HG03378 (cell line): ENCODE results near the gene TUB.

ENCODE experiments used
- ATAC-seq: cut with Tn5 transposase; IDR thresholded peaks from one replicate; pipeline ENCODE4 v1.9.1; 2021; ENCODE audit warnings: mild to moderate bottlenecking, moderate library complexity; ENCODE audit not compliant: unreplicated experiment

Gene TUB

DNA sequence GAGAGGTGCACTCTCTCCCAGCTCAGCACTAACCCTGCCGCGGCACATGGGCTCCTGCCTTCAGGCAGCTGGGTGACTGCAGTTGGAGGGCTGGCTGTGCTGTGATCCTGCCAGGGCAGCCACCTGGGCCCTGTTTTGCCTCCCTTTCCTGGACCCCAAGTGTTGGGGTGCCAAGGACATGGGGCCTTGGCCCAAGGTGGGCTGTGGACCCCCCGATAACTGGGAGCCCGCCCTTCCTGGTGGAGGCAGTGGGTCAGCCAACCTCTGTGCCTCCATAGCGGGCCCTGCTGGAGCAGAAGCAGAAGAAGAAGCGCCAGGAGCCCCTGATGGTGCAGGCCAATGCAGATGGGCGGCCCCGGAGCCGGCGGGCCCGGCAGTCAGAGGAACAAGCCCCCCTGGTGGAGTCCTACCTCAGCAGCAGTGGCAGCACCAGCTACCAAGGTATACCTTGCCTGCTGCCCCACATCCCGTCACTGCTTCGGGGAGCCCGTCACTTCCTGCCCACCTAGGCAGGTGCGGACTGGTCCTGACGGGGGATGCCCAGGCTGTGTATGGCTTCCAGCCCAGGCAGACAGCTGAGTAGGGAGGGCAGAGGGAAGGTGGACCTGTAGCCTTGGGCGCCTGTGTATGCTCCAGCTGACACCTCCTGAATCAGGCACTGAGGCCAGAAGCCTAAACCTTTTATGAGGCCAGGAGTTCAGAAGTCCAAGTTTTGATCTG lies 8.9 kb downstream of the TUB start:
- no peak for ATAC-seq

DNA sequence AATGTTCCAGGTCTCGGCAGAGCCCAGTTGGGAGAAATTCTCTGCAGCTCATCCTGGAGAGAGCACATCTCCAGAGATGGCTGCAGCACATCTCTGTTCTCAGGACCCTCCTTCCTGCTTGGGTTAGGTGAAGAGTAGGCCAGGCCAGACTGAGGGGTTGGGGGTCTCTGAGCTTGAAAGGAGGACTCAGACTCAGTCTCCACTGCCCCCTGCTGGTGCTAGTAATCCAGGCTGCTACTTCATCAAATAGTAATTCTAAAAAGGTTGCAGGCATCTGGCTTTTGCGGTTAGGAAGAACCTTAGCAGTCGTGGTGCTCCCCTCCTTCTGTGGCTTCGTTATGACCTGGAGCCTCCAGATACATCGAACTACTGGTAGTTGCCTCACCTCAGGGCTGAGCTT lies 9.7 kb downstream of the TUB start:
- no peak for ATAC-seq

DNA sequence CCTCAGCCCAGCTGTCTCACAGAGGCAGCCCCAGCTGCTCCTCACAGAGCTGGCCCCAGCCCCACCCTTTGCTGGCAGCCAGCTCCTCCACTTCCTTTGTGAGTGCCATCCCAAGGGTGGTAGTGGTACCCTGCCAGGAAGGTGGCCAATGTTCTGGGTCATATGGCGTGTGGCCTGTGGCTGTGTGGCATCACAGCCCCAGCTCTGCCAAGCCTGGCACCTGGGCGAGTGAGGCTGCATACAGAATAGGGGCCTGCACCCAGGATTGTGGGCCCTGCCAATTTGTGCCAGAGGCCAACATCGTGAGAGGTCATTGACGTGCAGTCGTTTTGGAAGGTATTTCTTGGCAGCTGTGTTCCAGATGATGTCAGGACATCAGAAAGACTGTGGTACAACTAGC lies 10.7 kb downstream of the TUB start:
- no peak for ATAC-seq

DNA sequence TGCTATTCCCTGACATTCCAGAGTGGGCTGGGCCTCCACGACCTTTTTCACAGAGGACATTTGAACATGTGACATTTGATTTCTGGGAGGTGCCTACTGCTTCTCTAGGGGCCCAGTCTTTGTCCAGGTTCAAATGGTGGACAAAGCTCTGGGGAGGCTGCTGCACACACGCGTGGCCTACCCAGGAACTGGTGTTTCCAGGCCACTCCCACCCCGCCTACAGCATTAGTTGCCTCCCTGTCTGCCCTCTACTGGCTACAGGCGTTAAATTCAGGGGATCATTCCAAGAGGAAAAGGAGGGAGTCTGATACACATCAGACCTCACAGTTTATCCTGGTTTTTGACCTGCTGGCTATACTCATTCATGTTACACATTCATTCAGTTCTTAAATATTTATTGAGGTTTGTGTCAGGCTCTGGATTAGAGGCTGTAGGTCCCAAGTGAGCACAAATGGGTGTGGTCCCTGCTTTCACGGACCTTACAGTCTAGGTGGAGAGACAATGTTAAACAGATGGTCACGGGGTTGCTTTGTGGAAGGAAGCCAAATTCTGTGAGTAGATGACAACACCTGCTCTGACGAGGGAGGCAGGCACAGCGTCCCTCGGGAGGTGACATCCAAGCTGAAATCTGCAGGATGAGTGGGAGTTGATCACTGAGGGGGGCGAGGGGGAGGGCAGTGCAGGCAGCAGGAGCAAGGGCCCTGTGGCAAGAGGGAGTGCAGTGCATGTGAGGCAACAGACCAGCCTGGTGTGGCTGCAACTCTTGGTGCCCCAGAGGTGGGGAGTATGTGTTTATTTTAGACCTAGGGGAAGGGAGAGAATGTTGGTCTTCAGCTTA lies 11.8 kb downstream of the TUB start:
- peak; percentile 69 for ATAC-seq

- no peak for ATAC-seq
Measured at GRCh38 chr11:8093931-8094575, 13.0 kb downstream of the TUB start.

DNA sequence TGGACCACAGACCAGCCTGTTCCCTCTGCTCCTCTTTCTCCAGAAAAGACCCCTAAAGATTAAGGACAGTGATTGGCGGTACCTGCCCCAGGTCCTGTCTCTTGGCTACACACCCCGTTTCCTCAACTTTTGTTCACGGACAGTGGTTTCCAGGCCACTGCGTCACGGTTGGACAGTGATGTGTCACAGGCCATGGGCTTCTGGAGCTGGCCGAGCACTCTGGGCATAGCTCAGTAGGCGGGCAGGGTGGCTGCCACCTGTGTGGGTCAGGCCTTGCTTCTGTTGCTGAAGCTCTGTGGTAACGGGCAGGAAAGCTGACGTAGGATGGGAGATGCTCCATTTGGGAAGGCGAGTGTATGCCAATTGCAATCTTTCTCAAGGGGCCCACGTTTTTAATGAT lies 13.6 kb downstream of the TUB start:
- no peak for ATAC-seq

- ATAC-seq: no peak
Measured at GRCh38 chr11:8095371-8095770, 14.4 kb downstream of the TUB start.

- no peak for ATAC-seq
Measured at GRCh38 chr11:8095806-8096522, 15.0 kb downstream of the TUB start.

GRCh38 chr11:8096575-8096974 lies 15.6 kb downstream of the TUB start:
- ATAC-seq: no peak

DNA sequence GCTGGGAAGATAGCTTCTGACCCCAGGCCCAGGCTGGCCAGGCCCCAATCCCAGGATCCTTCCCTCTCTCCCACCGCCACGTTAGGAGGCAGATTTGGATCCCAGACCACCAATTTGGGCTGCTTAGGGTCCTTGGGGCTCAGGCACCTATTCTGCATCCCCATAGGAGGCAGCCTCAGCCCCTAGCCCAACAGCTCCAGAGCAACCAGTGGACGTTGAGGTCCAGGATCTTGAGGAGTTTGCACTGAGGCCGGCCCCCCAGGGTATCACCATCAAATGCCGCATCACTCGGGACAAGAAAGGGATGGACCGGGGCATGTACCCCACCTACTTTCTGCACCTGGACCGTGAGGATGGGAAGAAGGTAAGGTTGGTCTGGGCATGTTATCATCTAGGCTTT lies 16.1 kb downstream of the TUB start:
- no peak for ATAC-seq

- ATAC-seq: no peak
Measured at GRCh38 chr11:8097468-8097867, 16.5 kb downstream of the TUB start.

DNA sequence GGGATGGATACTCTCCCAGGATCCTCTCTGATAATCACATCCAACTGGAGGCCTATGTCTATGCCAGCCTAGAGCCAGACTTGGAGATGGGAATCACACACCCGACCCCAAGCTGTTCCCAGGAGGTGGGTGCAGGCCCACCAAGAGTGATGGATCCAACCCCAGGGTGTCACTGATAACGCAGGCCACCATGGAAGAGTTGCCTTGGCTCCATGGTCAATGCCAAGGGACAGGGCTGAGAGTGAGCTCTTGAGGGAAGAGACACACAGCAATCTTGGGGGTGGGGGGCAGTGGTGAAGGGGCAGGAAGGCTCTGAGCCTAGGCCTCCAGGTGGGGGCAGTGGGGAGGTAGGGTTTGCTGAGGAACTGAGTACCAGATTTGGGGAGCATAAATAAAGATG lies 16.9 kb downstream of the TUB start:
- no peak for ATAC-seq

DNA sequence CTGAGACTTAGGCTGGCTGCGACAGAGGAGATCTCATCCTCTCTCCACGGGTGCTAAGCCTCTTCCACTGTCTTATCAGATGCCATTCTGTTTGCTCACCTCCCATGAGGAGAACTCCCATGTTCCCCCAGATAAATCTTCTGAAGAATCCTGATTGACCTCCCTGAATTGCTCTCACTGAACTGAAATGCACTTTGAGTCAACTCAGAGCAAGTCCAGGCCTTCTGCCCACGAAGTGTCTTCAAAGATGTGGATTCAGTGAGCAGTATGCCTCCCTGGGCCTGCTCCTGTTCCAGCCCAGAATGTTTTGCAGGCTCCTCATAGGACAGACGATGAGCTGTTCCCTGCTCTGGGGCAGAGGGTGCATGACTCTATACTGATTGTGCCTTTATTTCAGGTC lies 17.4 kb downstream of the TUB start:
- no peak for ATAC-seq

GRCh38 chr11:8098879-8099278 lies 17.9 kb downstream of the TUB start:
- no peak for ATAC-seq

DNA sequence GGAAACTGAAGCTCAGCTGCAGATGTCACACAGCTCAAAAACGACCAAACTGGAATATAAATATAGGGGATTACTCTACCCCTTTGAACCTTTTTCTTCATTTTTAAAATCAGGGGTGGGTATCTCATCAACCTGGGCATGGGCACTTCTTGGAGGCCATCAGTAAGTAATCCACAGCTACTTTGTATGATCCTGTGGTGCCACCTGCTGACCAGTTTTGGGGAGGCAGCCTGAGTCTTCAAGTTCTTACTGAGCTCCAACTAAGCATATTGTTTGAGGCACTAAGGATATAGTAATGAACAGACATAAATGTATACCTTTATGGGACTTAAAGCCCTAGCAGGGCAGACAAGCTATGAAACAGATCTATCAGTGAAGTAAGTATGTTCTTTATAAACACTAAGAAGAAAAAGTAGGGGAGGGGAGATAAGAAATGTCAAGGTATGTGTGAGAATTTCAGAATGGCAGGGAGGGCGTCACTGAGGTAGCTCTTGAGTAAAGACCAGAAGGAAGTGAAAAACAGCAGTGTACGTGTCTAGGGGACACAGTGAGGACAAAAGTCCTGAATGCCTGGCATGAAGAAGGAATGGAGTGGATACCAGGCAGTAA lies 18.4 kb downstream of the TUB start:
- peak; percentile 67 for ATAC-seq

GRCh38 chr11:8100158-8100557 lies 19.1 kb downstream of the TUB start:
- no peak for ATAC-seq

- ATAC-seq: no peak
Measured at GRCh38 chr11:8100605-8101004, 19.6 kb downstream of the TUB start.

DNA sequence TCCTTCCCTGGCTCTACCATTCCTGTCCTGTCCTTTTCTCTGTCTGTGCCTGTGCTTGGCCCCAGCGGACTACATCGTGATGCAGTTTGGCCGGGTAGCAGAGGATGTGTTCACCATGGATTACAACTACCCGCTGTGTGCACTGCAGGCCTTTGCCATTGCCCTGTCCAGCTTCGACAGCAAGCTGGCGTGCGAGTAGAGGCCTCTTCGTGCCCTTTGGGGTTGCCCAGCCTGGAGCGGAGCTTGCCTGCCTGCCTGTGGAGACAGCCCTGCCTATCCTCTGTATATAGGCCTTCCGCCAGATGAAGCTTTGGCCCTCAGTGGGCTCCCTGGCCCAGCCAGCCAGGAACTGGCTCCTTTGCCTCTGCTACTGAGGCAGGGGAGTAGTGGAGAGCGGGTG lies 20.4 kb downstream of the TUB start:
- ATAC-seq: no peak

- no peak for ATAC-seq
Measured at GRCh38 chr11:8102296-8102915, 21.4 kb downstream of the TUB start.

DNA sequence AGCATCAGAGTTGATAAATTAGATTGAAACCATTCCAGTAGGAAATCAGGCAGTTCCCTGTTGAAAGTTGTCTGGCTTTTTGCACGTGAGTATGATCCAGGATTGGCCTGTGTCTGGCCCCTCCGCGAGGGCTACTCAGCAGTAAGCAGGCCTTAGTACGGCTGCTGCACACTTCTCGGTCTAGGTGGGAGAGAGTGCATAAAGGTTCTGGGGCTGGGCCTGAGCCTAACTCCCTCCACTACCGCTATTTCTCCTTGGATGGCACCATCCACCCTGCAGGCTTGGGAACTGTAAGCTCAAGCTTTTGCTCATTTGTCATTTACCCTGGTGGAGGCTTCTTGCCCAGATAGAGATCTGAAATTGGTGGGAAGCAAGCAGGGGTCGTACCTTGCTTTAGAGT lies 22.0 kb downstream of the TUB start:
- ATAC-seq: no peak
